Activated CD4-positive, alpha-beta T cell treated with anti-CD3 and anti-CD28 coated beads for 1 hour (primary cell): ENCODE results near the gene LDB3.

Experiments
- DNase-seq: peaks from one replicate; pipeline ENCODE4 v3.0.0-alpha.2; 2020

Gene LDB3

DNA sequence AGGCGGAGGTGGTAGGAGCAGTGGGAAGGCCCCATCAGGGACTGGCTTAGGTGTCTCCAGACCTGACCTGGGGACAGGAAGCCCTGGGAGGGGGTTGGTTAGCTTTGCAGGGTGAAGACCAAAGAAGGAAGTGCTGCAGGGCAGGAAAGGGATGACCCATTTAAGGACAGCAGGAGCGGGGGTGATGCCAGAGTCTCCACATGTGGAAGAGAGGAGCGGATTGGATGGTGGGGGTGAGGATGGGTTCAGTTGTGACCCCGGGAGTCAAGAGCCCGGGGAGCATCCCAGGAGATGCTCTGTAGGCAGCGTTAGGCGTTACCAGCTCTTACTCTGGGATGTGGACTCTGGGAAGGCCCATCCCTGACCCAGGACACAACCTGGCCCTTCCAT is 3.1 kb upstream of the LDB3 start:
- no peak for DNase-seq

DNA sequence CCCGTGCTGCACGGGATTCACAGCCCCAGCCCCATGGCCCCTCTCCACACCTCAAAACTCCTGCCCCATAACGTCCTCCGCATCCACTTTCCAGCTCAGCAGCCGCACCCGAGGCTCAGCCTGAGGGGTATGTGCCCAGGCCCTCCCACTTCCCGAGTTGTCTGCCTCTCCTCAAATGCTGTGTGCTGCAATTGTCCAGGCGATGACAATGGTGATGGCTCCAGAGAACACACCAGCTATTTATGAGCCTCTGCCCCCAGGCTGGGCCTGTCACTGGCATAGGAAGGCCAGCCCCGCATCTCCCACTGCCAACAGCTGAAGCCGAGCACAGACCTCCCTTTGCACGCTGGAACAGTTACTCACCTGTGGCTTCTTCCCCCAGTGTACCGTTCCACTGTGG is 2.4 kb upstream of the LDB3 start:
- DNase-seq: no peak

DNA sequence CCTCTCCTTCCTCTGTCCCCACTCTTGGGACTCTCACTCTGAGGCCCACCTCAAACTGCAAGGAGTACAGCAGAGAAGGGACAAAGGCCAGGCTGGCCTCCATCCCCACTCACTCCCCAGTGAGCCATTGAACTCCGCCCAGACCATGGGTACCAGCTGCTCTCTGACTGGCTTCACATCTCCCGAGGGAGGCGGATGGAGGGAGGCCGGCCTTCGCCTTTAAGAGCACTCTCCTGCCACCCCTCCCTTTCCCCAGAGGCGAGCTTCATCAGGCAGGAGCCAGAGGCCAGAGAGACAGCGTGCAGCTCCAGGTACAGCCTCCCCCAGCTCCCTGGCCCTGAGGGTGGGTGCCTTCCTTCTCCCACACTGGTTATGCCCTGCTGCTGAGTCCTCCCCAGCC is 1.8 kb upstream of the LDB3 start:
- DNase-seq: no peak

DNA sequence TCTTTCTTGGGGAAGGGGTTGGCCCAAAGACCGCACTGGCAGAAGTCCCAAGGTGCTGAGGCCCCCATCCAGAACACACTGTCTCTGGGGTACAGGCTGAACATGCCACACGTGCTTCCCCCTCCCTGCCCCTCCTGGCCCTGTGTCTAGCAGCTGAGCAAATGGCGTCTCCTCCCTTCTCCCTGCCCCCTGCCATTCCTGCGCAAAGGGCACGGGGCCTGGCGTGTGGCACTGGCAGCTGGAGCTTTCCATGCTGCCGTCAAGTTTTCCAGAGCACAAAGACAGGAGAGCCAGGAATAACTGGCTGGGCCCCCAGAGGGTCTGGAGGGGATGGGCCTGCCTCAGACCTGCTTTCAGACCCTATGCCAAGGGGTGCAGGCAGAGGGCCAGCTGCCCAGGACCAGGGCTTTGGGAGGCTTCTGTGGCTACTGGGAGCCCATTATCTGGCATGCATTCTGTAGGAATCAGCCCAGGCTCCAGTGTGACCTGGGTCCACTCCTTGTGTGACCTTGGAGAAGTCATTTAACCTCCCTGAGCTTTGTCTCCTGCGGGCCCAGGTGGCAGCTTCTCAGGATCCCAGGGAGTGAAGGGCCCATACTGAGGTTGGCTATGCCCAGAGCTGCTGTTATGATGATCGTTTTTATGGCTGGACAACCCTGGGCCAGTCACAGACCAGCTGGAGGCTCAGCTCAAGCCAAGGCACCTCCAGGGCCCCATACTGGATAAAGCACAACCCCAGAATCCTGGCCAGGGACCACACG is 710 bp upstream of the LDB3 start:
- DNase-seq: no peak

DNA sequence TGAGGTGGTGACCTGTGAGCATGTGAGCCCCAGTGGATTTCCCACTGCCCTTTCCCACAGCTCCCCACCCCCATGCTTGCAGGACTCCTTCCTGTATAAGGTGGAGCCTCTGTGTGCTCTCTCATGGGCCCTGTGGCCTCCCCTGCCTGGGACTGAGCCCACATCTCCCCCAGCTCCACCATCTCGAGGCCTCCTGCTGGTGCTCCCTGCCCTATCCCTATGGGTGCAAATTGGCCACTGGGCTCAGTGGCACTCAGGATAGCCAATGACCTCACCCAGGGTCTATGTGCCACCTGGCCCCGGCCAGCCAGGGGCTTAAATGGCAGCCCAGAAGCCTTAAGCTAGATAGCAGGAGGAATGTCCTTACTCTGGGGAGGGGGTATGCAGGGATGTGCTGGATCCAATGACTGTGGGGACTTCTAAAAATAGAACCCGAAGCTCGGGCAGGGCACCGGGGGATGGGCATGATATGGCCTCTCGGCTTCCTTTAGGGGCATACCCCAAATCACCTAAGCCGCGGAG is 2.0 kb downstream of the LDB3 start:
- DNase-seq: no peak

DNA sequence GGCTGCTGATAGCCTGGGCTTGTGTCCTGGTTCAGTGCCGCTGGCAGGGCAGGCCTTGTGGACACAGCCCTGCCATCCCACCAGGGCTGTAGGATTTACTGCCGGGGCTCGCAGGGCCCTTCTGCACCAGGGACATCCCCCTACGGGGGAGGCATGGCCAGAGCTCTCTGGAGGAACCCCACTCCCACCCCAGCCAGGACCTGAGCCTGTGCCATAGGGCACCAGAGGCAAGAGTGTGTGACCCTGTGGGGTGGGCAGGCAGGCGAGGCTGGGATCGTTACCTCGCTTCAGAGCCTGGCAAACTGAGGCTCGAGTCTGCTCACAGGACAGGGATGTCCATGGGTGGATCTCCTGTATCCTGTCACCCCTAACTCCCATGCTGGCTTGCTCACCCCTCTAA is 2.6 kb downstream of the LDB3 start:
- DNase-seq: no peak

DNA sequence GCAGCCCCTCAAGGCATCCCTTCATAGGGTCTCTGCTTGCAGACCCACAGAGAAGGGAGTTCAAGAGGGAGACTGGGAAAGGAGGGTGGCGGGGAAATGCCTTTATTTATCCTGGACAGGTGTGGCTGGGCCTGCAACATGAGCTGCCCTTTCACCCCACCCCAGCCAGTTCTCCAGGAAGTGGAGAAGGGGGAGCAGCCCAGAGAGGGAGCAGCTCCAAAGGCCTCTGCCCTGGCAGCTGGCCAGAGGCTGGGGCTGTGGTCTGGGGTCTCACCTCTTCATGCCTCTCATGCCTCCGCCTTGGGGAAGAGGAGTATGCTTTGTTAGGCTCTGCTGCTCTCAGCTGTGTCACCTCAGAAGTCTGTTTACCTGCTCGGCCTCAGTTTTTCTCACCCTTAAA is 3.1 kb downstream of the LDB3 start:
- DNase-seq: no peak

DNA sequence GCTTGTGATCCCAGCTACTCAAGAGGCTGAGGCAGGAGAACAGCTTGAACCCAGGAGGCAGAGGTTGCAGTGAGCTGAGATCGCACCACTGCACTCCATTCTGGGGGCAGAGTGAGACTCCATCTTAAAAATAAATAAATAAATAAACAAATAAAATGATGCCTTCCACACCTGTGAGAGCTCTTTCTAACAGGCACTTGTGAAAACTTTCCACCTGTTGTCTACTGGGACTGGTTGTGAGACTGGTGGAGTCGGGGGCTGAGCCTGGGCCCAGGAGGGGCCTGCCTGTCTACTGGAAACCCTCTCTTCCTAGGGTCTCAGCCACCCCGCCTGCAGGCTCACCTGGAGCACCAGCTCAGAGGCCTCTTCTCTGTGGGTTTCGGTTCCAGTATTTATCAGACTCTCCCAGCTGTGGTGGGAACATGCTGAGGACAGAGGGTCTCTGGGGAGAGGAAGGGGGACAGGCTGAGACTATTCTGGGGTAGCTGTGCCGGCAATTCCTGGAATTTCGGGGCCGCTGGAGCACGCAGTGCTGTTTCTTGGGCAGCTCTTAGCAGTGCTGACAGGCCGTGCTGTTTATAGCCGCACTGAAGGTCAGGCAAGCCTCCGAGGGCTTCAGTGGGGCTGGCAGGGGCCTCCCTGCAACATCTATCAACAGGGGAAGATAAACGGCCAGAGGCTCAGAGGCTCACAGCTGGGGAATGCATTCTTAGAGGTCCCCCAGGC is 3.8 kb downstream of the LDB3 start:
- DNase-seq: no peak

DNA sequence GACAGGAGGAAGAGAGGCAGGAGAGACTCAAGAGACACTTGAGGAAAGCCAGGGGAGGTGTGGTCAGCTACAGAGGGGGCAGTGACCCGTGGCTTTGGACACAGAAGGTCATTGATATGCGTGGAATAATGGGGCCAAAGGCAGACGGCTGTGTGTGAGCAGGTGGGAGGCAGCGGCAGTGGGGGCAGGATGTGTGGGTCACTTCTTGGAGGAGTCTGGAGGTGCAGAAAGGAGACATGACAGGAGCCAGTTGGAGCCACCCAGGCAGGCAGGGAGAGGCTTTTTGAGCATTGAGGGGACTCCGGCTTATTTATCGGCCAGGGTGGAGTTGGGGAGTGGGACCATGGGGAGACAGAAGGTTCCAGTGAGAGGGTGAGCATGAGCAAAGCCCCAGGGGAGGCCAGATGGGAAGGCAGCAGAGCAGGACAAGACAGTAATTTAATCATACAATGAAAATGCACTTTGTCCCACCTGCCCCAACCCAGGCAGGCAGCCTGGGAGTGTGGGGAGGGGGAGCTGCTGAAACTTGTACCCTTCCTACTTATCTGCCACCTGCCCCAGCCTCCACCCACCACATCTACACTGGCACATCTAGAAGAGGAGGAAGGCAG is 5.0 kb downstream of the LDB3 start:
- DNase-seq: no peak

DNA sequence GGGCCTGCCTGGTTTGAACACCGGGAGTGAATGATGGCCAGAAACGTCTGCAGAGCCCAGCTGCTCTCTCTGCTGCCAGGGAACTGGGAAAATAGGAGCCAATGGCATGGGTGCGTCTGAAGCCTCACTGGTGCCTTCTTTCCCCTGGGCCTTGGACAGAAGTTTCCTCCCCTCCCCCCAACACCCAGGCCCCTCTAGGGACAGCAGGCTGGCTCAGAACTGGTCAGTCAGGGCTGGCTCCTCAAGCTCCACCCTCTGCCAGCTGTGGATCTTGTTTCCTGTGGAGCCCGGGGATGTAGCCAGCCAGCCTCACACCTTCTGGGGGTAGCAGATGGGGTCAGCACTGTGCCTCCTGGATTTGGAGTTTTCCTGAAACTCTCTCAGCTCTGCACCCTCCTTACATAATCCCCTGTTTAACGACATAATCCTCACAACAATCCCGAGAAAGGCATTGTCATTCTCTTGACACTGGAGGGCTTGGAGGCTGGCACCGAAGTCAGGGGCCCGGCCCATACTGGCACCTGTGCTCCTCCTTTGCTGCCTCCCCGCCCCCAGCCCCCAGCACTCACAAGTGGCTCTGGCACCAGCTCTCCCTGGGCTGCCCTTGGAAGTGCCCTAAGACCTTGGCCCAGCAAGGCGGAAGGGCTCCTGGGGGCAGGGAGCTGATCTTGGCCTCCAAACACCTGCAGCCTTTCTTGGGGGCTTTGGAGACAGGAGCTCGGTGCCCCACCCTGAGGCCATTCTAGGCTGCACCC is 5.7 kb downstream of the LDB3 start:
- no peak for DNase-seq

DNA sequence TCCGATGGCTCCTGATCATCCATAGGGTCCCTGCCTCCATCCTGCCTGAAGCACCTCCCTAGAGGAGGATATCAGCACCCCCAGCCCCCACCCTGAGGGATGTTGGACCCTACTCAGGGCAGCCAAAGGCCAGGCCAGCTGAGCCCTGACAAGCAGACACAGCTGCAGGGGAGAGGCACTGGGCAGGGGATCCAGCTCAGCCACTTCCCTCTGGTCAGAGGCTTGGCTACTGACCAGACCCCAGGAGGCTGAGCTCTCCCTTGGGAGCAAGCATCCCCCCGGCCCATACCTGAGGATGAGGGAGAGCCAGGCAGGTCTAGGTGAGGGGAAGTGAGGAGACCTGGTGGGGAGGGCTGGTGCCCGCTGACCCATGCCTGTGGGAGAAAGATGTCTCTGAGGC is 6.6 kb downstream of the LDB3 start:
- no peak for DNase-seq

DNA sequence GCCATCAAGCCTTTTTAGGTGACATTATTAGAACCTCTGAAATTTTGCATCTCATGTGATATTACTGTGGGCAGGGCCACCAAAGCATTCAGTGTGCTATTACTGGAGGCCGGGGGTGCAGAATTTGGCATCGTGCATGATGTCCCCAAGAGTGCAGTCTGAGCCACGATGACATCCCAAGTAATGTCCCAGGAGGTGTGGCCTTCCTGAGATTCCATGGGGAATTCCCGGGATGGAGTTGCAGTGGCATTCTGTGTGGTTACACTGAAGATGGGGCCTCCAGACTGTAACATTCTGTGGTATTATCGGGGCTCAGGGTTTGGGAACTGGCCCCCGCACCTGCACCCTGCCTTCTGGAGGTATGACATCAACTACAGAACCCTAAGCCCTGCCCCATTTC is 9.1 kb downstream of the LDB3 start:
- DNase-seq: no peak

DNA sequence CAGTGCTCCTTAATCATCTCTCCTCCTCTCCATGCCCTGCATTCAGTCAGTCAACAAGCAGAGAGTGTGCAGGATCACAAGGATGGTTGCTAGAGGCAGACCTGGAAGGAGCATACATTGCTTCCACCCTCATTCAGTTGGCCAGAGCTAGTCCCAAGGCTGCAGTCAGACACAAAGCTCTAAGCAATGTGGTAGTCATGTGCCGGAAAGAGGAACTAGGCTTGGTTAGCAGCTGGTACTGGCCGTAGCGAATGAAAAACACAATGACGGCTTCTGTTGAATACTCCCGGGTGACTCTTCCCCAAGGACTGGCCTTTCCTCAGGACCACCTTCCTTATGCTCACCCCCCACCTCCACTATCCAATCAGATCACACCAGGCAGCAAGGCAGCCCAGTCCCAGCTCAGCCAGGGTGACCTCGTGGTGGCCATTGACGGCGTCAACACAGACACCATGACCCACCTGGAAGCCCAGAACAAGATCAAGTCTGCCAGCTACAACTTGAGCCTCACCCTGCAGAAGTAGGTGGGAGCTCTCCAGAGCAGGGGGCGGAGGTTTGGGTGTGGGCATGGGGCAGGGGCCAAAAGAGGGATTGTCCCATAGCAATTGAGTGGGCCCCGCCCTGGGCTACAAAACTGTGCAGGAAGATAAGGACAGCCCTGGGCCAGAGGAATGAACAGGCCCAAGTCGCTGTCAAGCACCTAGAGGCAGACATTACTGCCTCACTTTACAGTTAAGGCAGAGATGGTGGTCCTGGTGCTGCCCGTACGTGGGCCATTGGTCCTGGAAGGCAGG is 10.9 kb downstream of the LDB3 start:
- no peak for DNase-seq

DNA sequence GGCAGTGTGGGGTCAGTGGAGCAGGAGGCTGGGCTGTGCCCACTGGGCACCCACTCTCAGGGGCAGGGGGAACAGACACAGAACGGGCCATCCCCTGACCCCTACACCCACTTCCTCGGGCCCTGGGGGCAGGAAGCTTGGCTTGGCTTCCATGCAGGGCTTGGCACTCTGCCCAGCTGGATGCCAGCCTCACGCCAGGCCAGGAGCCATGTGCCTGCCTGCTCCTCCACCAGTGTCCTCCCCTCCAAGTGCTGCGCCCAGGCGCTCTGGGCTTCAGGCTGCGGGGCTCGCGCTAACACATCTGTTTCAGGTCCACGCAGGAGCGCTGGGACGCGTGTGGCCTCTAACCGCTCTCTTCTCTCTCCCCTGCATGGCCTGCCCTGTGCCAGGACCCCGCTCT is 12.7 kb downstream of the LDB3 start:
- no peak for DNase-seq

DNA sequence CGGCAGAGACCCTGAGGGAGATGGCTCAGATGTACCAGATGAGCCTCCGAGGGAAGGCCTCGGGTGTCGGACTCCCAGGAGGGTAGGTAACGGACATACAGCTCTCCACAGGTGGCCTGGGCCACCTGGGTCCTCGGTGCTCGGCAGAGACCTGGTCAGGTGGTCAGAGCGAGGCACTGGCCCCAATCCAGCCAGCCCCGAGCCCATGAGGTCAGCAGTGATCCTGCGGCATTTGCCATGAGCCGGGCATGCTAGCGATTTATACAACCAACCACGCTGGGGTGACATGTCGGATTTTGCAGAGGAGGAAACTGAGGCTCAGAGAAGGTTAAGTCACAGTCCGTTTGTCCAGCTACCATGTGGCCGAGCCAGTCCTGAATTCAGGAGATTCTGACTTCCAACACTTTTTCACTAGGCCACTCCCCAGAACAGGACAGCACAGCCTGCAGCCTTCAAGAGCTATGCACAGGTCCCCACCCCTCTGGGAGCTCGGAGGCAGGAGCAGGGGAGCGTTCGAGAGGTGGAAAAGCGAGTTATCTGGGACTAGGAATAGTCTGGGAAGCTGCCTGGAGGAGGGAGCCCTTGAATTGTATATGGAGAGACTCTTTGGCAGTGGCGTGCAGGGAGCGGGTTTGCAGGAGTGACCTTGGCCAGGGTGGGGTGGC is 13.5 kb downstream of the LDB3 start:
- no peak for DNase-seq

DNA sequence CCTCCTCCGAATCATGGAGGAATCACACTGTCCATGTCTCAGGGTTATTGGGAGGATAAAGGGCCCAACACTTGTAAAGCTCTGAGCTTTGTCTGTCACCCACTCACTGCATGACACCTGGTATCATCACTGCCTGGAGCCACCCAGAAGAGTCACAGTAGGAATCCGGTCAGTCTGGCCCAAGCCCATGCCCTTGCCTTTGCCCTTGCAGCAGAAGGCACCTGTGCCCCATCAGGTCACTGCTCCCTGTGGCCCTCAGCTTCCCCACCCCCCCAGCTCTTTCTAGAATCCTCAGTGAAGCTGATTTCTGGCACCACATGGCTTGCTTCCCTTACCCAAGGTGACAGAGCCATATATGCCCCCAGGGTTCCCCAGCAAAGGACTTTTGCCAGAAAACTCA is 14.4 kb downstream of the LDB3 start:
- no peak for DNase-seq

DNA sequence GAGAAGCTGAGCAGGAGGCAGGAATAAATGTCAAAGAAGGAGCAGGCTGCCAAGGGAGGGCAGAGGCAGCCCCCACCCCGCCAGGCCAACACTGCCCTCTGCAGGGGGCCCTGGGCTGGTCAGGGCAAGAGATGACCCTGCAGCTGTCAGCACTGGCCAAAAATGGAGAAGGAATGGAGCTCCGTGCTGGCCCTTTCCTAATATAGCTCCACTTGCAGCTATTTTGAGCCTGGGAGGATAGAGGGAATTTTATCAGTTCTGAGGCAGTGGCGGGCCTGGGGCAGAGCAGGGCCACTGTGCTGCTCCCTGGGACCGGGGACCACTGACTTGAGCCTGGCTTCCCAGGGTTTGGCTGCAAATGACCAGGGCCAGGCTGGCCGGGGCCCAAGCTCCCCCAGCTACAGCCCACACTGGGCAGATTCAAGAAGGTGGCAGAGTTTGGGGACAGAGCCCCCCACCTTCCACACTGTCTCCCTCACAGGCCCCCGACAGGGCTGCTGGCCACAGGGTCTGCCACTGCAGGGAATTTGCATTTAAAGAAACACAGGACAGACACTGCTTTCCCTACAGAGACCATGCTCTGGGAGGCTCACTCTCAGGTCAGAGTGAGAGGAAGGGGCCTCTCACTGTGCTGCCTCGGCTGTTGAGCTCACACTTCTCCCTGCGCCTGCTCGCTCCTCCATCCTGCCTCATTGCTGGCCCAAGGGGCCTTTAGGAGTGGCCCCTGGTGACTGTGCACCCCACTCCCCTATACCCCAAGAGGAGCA is 16.2 kb downstream of the LDB3 start:
- DNase-seq: no peak

DNA sequence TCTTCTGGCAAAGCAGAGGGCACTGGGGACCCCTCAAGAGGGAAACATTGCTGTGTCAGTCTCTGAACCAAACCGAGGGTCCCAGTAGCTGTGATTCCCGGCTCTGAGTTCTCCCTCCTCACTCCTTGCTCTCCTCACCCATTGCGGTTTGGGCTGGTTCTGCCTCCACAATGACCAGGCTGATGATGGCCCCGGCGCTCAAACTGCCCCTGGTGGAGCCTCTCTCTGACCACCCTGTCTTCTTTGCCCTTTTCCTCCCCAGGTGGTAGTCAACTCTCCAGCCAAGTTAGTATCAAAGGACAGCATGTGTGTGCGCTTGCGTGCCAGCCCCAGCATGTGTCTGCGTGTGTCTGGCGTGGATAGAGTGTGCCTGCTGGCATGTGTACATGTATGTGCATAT is 17.1 kb downstream of the LDB3 start:
- DNase-seq: no peak

DNA sequence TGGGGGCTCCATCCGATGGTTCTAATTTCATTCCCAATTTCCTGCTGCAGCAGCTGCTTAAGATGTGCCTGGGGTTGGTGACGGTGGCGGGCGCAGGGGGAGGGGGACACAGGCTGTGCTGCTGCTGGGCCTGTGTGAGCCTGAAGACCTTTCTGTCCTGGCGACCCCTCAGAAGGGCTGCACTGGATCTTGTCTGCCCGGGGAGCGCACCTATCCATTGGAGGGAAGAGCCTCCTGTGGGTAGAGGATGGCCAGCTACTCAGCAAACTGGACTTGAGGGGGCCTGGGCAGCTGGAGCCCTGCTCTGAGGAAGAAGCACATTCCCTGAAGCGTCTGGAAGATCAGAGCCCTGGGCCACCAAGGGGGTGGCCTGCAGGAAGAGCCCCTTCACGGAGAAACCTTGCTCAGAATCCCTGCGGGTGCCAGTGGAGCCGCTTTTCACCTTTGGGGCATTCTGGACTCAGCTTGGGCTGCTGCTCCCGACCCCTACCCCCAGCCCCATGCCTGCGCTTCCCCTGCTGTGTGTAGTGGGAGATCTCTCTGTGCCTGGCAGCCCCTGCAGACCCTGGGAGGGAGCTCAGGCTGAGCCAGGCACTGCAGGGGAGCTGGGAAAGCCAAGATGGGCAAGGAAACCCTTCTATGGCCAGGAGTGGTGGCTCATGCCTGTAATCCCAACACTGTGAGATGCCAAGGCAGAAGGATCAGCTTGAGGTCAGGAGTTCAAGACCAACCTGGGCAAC is 17.8 kb downstream of the LDB3 start:
- DNase-seq: no peak

DNA sequence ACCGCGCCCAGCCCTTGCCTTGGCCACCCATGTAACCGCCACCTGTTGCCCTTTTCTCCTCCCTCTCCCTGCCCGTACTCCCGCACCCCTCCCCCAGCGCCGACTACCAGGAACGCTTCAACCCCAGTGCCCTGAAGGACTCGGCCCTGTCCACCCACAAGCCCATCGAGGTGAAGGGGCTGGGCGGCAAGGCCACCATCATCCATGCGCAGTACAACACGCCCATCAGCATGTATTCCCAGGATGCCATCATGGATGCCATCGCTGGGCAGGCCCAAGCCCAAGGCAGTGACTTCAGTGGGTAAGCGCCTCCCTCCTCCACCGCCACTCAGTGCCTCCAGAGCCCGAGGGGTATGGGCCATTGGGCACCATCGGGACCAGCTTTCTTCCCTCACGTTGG is 18.7 kb downstream of the LDB3 start:
- no peak for DNase-seq
